ENCODE results near the gene ATP6AP2. TPM values are rescaled to one million over a fixed set of nuclear protein-coding genes. Genes with fewer than 3 reads are reported as not detected.

ATP6AP2 gene
- total RNA-seq, 1 donor, result 113 TPM

DNA sequence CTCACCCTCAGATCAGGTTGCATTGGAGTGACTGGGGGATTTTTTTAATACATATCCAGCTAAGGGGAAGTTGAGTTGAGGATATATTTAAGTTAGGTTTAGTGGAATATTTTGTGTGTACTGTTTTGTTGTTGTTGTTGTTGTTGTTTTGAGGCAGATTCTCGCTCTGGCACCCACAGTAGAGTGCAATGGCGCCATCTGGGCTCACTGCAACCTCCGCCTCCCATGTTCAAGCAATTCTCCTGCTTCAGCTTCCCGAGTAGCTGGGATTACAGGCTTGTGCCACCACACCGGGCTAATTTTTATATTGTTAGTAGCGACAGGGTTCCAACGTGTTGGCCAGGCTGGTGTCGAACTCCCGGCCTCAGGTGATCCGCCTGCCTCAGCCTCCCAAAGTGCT, 38.6 kb upstream of the ATP6AP2 start:
- no peak overlapping the region for H3K4me3 ChIP-seq (ENCODE audit: low read depth, low read length)
- no peak for DNase-seq (ENCODE audit: low read depth)
- TF ChIP-seq, protein P1, sequence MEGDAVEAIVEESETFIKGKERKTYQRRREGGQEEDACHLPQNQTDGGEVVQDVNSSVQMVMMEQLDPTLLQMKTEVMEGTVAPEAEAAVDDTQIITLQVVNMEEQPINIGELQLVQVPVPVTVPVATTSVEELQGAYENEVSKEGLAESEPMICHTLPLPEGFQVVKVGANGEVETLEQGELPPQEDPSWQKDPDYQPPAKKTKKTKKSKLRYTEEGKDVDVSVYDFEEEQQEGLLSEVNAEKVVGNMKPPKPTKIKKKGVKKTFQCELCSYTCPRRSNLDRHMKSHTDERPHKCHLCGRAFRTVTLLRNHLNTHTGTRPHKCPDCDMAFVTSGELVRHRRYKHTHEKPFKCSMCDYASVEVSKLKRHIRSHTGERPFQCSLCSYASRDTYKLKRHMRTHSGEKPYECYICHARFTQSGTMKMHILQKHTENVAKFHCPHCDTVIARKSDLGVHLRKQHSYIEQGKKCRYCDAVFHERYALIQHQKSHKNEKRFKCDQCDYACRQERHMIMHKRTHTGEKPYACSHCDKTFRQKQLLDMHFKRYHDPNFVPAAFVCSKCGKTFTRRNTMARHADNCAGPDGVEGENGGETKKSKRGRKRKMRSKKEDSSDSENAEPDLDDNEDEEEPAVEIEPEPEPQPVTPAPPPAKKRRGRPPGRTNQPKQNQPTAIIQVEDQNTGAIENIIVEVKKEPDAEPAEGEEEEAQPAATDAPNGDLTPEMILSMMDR (IDR thresholded peaks at IDR 0.05; ENCODE audit: insufficient read depth, low read length), result no peak

DNA sequence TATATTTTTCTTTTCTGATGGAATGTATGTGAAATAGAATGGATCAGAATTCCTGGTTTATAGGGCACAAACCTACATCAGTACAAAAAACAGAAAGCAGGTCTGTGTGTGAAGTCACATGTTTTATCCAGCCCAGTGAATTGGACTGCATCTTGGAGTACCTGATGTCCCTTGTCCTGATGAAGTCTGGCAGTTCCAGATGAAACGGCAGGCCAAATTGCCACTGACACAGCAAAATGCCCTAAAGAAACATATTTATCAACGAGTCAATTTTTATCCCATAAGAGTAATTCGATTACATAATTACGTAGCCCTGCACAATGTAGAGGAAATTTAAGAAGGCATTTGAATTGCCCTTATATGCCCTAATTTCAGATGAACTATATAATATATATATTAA, 37.8 kb upstream of the ATP6AP2 start:
- TF ChIP-seq, protein P1 (IDR thresholded peaks at IDR 0.05; ENCODE audit: insufficient read depth, low read length), result no peak
- no peak for DNase-seq (ENCODE audit: low read depth)
- no peak overlapping the region for H3K4me3 ChIP-seq (ENCODE audit: low read depth, low read length)

DNA sequence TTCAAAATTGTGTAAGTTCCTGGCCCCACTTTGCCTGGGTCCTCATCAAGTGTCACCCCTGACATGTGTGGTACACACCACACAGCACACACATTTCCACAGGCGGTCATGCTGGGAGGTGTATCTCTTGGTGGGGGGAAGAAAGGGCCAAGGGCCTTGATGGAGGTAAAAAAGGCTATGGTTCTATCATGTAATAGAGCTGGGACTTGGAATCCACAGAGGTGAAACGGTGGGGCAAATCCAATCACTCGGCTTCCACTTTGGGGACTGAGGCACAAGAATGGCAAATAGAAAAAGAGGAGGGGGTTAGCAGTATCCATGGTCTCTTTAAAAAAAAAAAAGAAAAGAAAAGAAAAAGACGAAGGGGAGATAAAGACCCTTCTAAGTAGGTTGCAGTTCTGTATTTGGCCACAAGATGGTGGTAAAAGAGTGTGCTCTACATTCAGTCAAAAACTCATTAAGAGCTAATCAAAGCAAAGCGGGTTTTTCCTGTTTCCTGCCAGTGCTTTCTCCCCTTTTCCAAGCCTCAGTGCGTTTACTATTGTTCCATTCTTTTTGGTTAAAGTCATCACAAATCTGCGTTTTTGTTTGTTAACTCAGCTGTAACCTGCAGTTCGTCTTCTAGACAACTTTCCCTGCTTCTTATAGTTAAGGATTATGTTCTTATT, 37.0 kb upstream of the ATP6AP2 start:
- DNase-seq (ENCODE audit: low read depth), result peak; percentile 70
- no peak overlapping the region for H3K4me3 ChIP-seq (ENCODE audit: low read depth, low read length)
- TF ChIP-seq, protein P1 (IDR thresholded peaks at IDR 0.05; ENCODE audit: insufficient read depth, low read length), result peak; percentile 87

DNA sequence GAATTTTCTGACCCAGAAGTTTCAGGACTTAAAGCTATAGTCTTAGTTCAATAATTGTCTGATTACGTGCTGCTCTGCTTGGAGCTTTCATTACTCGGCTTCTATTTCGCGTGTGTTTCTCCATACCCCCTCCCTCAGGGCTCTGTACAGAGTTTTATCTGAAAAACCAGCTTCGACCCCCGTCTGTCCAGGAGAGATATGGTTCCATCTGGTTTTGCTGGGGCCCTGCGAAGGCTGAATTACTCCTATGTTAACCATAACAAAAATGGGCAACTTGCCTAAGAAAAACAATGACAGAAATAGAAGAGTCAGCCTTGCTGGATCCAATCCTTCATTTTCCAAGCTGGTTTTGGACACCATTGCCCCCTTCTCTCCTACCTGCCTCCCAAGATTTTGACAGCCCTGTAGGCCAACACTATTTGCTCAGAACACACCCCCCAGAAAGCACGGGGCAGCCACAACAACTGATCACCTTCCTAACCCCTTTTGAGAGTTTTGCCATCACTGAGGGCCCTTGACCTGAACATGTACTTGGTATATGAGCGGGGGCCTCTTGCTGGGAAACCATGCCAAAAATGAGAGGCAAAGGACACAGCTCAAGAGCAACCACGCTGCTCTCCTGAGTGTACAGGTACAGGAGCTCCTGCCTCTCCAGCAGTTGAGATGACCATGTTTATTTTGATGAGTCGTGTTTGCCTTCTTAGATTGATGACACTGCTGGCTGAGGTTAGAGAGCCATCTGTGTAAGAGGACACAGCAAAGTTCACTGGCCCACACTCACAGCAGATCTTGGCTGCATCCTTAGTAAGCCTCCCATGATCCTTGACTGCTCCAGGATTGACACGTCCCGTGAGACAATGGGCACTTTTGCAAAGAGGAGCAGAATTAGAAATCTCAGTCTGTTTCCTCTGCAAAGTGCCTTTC, 36.2 kb upstream of the ATP6AP2 start:
- no peak overlapping the region for H3K4me3 ChIP-seq (ENCODE audit: low read depth, low read length)
- TF ChIP-seq, protein P1 (IDR thresholded peaks at IDR 0.05; ENCODE audit: insufficient read depth, low read length), result no peak
- DNase-seq (ENCODE audit: low read depth), result peak; percentile 16

DNA sequence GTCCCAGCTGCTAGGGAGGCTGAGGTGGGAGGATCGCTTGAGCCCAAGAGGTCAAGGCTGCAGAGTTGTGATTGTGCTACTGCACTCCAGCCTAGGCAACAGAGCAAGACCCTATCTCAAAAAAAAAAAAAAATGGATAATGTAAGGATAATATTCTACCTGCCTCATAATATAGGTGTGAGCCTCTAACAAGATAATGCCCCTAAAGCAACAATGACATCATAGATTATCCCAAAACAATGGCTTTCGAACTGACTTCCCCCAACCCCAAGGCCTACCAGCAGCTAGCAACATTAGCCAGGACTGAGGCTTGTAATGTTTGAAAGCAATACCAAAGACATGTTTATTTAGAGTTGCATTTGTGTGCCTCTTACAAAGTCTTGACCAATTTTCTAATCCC, 33.9 kb upstream of the ATP6AP2 start:
- no peak for DNase-seq (ENCODE audit: low read depth)
- TF ChIP-seq, protein P1 (IDR thresholded peaks at IDR 0.05; ENCODE audit: insufficient read depth, low read length), result no peak
- H3K4me3 ChIP-seq (ENCODE audit: low read depth, low read length), result no peak overlapping the region

DNA sequence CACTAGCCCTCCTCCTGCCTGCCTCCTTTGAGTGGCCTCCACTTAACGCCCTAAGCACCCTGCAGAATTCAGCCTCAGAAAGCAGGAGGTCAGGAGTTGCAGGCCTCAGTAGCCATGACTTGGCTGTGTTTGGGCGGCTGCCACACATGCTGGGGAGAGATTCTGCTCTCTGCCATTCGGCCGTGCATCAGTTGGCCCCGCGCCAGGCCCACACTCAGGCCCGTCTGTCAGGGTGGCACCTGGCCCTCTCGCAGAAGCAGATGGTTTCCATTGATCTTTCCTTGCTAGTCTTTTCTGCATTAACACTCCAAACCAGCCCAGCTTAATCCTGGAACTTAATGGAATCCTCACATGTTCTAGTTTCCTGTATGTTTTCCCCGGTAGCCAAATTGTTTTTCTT, 30.7 kb upstream of the ATP6AP2 start:
- H3K4me3 ChIP-seq (ENCODE audit: low read depth, low read length), result no peak overlapping the region
- TF ChIP-seq, protein P1 (IDR thresholded peaks at IDR 0.05; ENCODE audit: insufficient read depth, low read length), result no peak
- no peak for DNase-seq (ENCODE audit: low read depth)

All from fibroblast of the aortic adventitia (primary cell).